ENCODE results near the gene SYNPO2.

Gene SYNPO2

DNA sequence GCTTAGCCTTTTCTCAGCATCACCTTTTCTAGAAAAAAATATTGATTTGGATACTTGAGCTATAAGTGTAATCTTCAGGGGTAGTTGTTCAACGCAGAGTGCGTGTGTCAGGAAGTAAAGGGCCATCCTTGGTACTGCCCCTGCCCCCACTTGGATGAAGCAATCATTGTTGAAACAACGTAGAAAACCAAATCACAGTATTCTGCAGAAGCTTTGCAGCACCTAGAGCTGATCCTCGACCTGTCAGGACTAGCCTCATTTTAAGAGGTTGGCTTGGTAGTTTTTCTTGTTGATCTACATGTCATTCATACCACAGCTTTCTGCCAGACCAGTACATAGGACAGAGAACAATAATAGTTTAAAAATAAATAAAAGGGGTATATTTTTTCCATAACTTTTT is 181.6 kb downstream of the SYNPO2 start:
- no peak overlapping the region for H3K4me3 ChIP-seq (ENCODE audit: low read depth, low read length)
- peak; percentile 11 for DNase-seq (ENCODE audit: low read depth)
- TF ChIP-seq POLR2A (IDR thresholded peaks at IDR 0.05; ENCODE audit: extremely low read depth, insufficient read length) (no peak), MYC (IDR thresholded peaks at IDR 0.05; ENCODE audit: low read depth, low read length) (no peak), CTCF (IDR thresholded peaks at IDR 0.05; ENCODE audit: low read depth, low read length) (no peak)
- TF ChIP-seq, protein P1, sequence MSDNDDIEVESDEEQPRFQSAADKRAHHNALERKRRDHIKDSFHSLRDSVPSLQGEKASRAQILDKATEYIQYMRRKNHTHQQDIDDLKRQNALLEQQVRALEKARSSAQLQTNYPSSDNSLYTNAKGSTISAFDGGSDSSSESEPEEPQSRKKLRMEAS (IDR thresholded peaks at IDR 0.05; ENCODE audit: low read depth, low read length): no peak

GRCh38 chr4:119080721-119081541 is 192.3 kb downstream of the SYNPO2 start:
- DNase-seq (ENCODE audit: low read depth): no peak
- H3K4me3 ChIP-seq (ENCODE audit: low read depth, low read length): no peak overlapping the region
- TF ChIP-seq MYC (IDR thresholded peaks at IDR 0.05; ENCODE audit: low read depth, low read length): no peak
- TF ChIP-seq, protein P1 (IDR thresholded peaks at IDR 0.05; ENCODE audit: low read depth, low read length): no peak

- no peak for DNase-seq (ENCODE audit: low read depth)
- H3K4me3 ChIP-seq (ENCODE audit: low read depth, low read length): no peak overlapping the region
- TF ChIP-seq, protein P1 (IDR thresholded peaks at IDR 0.05; ENCODE audit: low read depth, low read length): no peak
Measured at GRCh38 chr4:119081542-119081859, 192.8 kb downstream of the SYNPO2 start.

DNA sequence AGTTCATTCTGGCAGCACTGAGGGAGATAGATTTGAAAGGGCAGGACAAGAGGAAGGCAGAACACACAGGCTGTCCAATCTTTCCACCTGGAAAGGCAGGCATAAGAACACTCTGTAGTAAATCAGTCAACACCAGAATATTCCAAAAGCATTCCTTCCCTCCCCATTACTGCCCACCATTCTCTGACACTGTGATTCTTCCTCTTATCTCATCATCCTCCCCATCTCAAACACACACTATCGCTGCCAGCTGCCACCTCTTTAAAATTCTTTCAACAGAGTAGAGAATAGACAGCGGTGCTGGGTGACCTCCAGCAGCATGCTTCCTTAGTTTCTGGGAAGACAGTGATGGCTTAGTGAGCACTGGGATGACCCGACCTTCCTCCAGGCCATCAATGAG is 193.3 kb downstream of the SYNPO2 start:
- no peak for DNase-seq (ENCODE audit: low read depth)
- H3K4me3 ChIP-seq (ENCODE audit: low read depth, low read length): no peak overlapping the region
- no peak for TF ChIP-seq MYC (IDR thresholded peaks at IDR 0.05; ENCODE audit: low read depth, low read length)
- TF ChIP-seq CTCF (IDR thresholded peaks at IDR 0.05; ENCODE audit: low read depth, low read length): no peak
- no peak for TF ChIP-seq POLR2A (IDR thresholded peaks at IDR 0.05; ENCODE audit: extremely low read depth, insufficient read length)

GRCh38 chr4:119082661-119083060 is 194.0 kb downstream of the SYNPO2 start:
- no peak for TF ChIP-seq POLR2A (IDR thresholded peaks at IDR 0.05; ENCODE audit: extremely low read depth, insufficient read length)
- H3K4me3 ChIP-seq (ENCODE audit: low read depth, low read length): no peak overlapping the region
- DNase-seq (ENCODE audit: low read depth): no peak

GRCh38 chr4:119084513-119084912 is 195.9 kb downstream of the SYNPO2 start:
- TF ChIP-seq MYC (IDR thresholded peaks at IDR 0.05; ENCODE audit: low read depth, low read length): no peak
- no peak for TF ChIP-seq CTCF (IDR thresholded peaks at IDR 0.05; ENCODE audit: low read depth, low read length)
- TF ChIP-seq, protein P1 (IDR thresholded peaks at IDR 0.05; ENCODE audit: low read depth, low read length): no peak
- no peak for TF ChIP-seq POLR2A (IDR thresholded peaks at IDR 0.05; ENCODE audit: extremely low read depth, insufficient read length)
- no peak for DNase-seq (ENCODE audit: low read depth)
- no peak overlapping the region for H3K4me3 ChIP-seq (ENCODE audit: low read depth, low read length)

DNA sequence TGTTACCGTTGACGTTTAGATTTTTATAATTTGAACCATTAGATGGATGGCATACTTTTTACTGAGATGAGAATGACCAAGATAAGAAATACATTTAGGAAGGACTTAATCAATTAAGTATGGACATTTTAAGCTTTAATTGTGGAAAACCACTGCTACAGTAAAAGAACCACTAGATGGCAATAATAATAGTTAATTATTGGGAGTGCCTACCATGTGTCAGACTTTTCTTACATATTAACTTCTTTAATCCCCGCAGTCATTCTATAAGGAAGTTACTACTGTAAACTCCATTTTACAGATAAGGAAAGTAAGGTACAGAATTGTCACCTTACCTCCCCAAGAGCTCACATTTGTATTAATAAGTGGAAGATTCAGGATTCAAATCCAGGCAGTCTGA is 198.5 kb downstream of the SYNPO2 start:
- no peak overlapping the region for H3K4me3 ChIP-seq (ENCODE audit: low read depth, low read length)
- no peak for TF ChIP-seq CTCF (IDR thresholded peaks at IDR 0.05; ENCODE audit: low read depth, low read length)
- TF ChIP-seq MYC (IDR thresholded peaks at IDR 0.05; ENCODE audit: low read depth, low read length): no peak
- no peak for TF ChIP-seq POLR2A (IDR thresholded peaks at IDR 0.05; ENCODE audit: extremely low read depth, insufficient read length)
- TF ChIP-seq, protein P1 (IDR thresholded peaks at IDR 0.05; ENCODE audit: low read depth, low read length): no peak
- no peak for DNase-seq (ENCODE audit: low read depth)

Measured in NB4 (cell line).